Measurements from ENCODE around the gene PIK3R1.

Gene PIK3R1

GRCh38 chr5:68251386-68251785 is 35.8 kb downstream of the PIK3R1 start:
- Histone ChIP-seq H3K36me3 (no peaks in the 10 kb centered on the region), H3K27me3 (no peaks in the 10 kb centered on the region), H3K4me1 (ENCODE audit: control insufficient read depth in 1 of 2, insufficient read depth in 1 of 2, low read depth in 1 of 2, low read length in 1 of 2) (peaks cover 12 to 40% of the 10 kb centered on the region in 2 experiments), H3K9me3 (no peaks in the 10 kb centered on the region), H3K4me3 (ENCODE audit: low read depth in 1 of 2, low read length in 1 of 2) (no peak overlapping the region), H3K27ac (peak overlapping the region; percentile 49)
- TF ChIP-seq CTCF (IDR thresholded peaks at IDR 0.05), result no peak

GRCh38 chr5:68251804-68252522 is 36.4 kb downstream of the PIK3R1 start:
- H3K36me3 ChIP-seq, result no peaks in the 10 kb centered on the region
- H3K27me3 ChIP-seq, result no peaks in the 10 kb centered on the region
- peak overlapping the region; percentile 49 for H3K27ac ChIP-seq
- no peak overlapping the region for H3K4me3 ChIP-seq (ENCODE audit: low read depth in 1 of 2, low read length in 1 of 2)
- H3K4me1 ChIP-seq (ENCODE audit: control insufficient read depth in 1 of 2, insufficient read depth in 1 of 2, low read depth in 1 of 2, low read length in 1 of 2), result peaks cover 12 to 40% of the 10 kb centered on the region in 2 experiments
- H3K9me3 ChIP-seq, result no peaks in the 10 kb centered on the region
- no peak for TF ChIP-seq CTCF (IDR thresholded peaks at IDR 0.05)

GRCh38 chr5:68252673-68253623 is 37.4 kb downstream of the PIK3R1 start:
- Histone ChIP-seq H3K9me3 (no peaks in the 10 kb centered on the region), H3K4me1 (ENCODE audit: control insufficient read depth in 1 of 2, insufficient read depth in 1 of 2, low read depth in 1 of 2, low read length in 1 of 2) (peaks cover 12 to 40% of the 10 kb centered on the region in 2 experiments), H3K4me3 (ENCODE audit: low read depth in 1 of 2, low read length in 1 of 2) (no peak overlapping the region), H3K27ac (no peak overlapping the region), H3K27me3 (no peaks in the 10 kb centered on the region), H3K36me3 (no peaks in the 10 kb centered on the region)
- peak; percentile 50 for TF ChIP-seq CTCF (IDR thresholded peaks at IDR 0.05)

GRCh38 chr5:68253624-68254585 is 38.3 kb downstream of the PIK3R1 start:
- Histone ChIP-seq H3K4me3 (ENCODE audit: low read depth in 1 of 2, low read length in 1 of 2) (no peak overlapping the region), H3K27ac (no peak overlapping the region), H3K27me3 (no peaks in the 10 kb centered on the region), H3K4me1 (ENCODE audit: control insufficient read depth in 1 of 2, insufficient read depth in 1 of 2, low read depth in 1 of 2, low read length in 1 of 2) (peaks cover 12 to 40% of the 10 kb centered on the region in 2 experiments), H3K36me3 (no peaks in the 10 kb centered on the region), H3K9me3 (no peaks in the 10 kb centered on the region)
- TF ChIP-seq CTCF (IDR thresholded peaks at IDR 0.05), result no peak

- no peaks in the 10 kb centered on the region for H3K9me3 ChIP-seq
- H3K36me3 ChIP-seq, result no peaks in the 10 kb centered on the region
- peaks cover 12 to 36% of the 10 kb centered on the region in 2 experiments for H3K4me1 ChIP-seq (ENCODE audit: control insufficient read depth in 1 of 2, insufficient read depth in 1 of 2, low read depth in 1 of 2, low read length in 1 of 2)
- H3K27ac ChIP-seq, result no peak overlapping the region
- no peak overlapping the region for H3K4me3 ChIP-seq (ENCODE audit: low read depth in 1 of 2, low read length in 1 of 2)
- no peak for TF ChIP-seq CTCF (IDR thresholded peaks at IDR 0.05)
- no peaks in the 10 kb centered on the region for H3K27me3 ChIP-seq
These were observed 39.3 kb downstream of the PIK3R1 start for GRCh38 chr5:68254810-68255209.

All from neutrophil (primary cell).